HG03520 (cell line): Measurements from ENCODE around the gene ATP6V0A4.

Source experiments
- ATAC-seq: cut with Tn5 transposase; IDR thresholded peaks from one replicate; pipeline ENCODE4 v1.9.1; 2021; ENCODE audit warnings: mild to moderate bottlenecking, moderate library complexity; ENCODE audit not compliant: unreplicated experiment

The ATP6V0A4 gene

DNA sequence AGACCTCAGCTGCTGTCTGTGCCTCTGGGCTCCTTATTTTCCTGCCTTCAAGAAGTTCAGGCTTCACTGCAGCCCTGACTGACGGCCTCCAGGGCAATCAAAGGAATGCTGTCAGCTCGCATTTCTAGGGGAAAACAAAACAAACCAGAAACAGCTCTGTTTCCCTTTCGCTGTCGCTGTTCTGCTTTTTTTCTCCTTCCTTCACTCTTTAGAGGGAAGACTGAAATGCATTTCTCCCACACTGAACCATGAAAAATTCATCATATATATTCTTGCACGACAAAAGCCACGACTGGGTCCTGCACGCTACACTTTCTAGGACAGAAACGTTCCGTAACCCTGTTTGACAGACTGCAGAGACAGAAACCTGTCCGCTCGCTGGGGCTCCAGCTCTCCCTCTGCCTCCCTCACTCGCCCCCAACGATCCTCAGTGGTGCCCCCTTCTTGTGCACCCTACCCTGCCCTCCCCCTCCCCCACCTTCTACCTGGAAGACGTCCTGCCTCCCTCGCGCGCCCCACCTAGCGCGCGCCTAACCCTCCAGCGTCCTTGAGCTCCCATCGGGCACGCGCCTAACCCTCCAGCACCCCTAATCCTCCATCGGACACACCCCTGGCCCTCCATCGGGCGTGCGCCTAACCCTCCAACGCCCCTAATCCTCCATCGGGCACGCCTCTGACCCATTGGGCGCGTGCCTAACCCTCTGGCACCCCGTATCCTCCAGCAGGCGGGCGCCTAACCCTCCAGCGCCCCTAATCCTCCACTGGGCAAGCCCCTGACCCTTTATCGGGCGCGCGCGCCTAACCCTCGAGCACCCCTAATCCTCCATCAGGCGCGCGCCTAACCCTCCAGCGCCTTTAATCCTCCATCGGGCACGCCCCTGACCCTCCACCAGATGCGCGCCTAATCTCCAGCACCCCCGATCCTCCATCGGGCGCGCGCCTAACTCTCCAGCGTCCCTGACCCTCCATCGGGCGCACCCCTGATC is 134.0 kb downstream of the ATP6V0A4 start:
- no peak for ATAC-seq

DNA sequence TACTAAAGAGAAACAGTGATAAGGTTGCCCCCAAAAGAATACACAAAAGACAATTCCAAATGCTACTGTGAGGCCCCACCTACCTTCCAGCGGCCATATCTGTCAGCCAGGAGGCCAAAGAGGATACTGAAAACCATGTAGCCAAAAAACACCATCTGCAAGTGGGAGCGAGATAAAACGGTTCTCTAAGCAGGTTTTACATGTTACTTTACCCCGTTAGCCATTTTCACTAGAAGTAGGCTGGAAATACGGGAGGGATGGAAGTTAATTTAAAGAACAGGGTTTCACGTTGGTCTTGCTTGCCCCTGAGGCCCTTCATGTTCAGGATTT is 135.0 kb downstream of the ATP6V0A4 start:
- ATAC-seq = no peak

DNA sequence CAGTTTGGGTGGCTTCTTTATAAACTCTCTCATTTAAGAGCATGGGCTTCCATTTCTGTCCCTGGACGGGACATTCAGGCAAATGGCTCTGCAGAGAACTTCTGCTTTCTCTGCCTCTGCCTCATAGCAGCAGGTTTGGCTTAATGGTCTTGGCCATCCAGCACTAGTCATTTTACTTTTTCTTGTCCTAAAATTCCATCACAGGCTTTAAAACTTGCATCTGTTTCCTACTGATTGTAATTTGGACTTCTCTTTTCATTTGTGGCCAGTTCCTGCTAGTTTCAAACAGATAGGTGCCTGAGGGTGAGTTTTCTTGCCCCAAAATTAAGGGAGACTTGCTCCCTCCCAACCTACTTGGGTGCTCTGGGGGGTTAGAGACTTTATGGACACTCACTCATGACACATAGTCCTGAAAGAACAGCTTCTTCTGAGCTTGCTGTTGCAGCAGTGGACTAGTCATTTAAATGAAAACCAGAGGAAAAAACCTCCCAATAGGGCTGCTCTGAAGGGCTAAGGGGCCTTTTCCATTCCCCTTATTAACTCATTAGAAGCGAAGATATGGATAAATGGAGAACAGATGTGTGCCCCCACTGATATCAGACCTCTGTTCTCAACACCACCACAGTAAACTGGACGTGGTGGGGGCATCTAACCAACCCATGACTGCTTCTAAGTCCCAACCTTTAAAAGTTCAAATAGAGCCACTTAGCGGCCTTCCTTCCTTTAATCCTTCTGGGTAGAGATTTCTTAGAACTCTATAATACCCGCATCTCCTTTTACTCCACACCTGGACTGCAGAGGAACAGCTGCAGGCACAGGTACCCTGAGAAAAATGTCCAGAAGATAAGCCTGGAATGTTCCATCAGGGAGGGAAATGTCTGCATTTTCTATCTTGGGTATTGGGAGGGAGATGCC is 135.7 kb downstream of the ATP6V0A4 start:
- no peak for ATAC-seq

DNA sequence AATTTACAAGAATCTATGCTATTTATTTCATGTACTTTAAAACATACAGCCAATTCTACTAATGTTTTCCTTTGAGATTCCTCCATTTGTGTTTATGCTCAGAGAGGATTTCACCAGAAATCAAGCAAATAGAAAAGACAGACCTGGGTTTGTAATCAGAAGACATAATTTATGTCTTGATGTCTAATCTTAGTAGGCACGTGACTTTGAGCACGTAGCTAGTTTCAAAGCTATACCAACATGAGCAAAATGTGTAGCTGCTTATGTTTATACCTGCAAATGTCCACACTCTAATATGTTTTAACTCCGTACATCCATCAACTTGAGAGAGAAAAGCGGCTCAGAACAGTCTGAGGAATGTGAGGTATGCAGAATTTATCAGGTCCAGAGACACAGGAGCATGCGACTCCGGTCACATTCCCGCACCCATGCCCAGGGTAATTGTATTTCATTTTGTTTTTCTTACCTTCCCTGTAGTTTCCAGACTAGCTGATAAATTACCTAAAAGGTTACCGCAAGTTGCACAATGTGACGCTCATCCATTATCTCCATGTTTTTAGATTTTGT is 136.8 kb downstream of the ATP6V0A4 start:
- no peak for ATAC-seq

DNA sequence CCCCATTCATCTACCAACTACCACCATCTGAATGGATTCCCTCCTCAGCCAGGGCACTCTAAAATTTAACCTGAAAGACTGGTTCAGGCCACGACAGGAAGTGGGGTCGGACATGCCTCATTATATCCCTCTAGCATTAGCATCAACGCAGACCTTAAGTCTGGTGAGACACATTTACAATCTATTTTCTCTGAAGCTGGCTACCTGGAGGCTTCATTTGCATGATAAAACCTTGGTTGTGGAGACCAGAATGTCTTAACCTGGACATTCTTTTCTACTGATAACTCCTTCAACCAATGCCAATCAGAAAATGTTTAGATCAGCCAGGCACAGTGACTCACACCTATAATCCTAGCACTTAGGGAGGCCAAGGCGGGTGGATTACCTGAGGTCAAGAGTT is 139.1 kb downstream of the ATP6V0A4 start:
- no peak for ATAC-seq

DNA sequence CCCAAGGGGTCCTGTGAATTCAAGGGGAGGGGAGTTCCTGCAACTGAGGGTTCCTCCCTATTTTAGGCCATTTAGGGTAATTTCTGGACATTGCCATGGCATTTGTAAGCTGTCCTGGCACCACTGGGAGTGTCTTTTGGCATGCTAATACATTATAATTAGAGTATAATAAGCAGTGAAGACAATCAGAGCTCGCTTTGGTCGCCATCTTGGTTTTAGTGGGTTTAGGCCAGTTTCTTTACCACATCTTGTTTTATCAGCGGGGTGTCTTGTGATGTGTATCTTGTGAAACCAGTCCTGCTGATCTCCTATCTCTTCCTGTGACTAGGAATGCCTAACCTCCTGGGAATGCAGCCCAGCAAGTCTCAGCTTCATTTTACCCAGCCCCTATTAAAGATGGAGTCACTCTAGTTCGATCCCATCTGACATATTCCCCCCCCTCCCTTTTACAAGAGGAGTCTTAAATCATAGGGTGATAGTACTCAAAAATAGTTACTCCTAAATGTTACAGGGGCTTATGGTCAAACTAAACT is 140.1 kb downstream of the ATP6V0A4 start:
- ATAC-seq = no peak

DNA sequence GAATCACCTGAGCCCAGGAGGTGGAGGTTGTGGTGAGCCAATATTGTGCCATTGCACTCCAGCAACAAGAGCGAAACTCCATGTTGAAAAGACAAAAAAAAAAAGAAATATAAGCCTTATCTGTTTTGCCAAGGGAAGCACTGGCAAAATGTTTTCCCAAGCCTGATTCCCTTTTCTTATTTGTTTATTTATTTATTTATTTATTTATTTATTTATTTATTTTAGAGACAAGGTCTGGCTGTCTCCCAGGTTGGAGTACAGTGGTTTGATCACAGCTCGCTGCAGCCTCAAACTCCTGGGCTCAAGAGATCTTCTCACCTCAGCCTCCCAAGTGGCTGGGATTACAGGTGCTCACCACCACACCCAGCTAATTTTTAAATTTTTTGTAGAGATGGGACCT is 141.0 kb downstream of the ATP6V0A4 start:
- no peak for ATAC-seq
